ENCODE data around the gene RSBN1.

The RSBN1 gene

DNA sequence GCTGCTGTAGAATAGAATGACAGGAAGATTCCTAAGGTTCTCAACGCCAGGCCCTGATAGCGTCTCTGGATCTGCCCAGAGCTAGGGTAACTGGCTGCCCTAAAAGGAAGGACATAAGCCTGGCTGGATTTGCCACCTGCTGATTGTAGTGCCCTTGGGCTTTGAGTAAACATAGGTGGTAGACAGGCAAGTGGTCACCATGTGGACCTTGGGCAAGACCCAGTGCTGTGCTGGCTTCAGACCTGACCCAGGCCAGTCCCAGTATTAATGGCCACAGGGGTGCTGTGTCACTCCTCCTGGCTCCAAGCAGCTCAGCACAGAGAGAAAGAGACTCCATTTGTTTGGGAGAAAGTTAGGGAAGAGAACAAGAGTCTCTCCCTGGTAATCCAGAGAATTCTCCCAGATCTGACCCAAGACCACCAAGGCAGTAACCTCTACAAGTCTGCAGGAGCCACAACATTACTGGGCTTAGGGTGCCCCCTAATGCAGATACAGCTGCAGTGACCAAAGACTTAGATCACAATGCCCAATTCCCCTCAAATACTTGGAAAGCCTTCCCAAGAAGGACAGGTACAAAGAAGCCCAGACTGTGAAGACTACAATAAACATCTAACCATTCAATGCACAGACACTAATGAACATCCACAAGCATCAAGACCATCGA, 97.5 kb downstream of the RSBN1 start:
- no peak for DNase-seq (ENCODE audit: low read depth)
- TF ChIP-seq, protein P1, sequence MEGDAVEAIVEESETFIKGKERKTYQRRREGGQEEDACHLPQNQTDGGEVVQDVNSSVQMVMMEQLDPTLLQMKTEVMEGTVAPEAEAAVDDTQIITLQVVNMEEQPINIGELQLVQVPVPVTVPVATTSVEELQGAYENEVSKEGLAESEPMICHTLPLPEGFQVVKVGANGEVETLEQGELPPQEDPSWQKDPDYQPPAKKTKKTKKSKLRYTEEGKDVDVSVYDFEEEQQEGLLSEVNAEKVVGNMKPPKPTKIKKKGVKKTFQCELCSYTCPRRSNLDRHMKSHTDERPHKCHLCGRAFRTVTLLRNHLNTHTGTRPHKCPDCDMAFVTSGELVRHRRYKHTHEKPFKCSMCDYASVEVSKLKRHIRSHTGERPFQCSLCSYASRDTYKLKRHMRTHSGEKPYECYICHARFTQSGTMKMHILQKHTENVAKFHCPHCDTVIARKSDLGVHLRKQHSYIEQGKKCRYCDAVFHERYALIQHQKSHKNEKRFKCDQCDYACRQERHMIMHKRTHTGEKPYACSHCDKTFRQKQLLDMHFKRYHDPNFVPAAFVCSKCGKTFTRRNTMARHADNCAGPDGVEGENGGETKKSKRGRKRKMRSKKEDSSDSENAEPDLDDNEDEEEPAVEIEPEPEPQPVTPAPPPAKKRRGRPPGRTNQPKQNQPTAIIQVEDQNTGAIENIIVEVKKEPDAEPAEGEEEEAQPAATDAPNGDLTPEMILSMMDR (IDR thresholded peaks at IDR 0.05; ENCODE audit: low read depth, low read length, missing control alignments) = no peak
- no peak overlapping the region for H3K4me3 ChIP-seq (ENCODE audit: low read depth, low read length)
